Activated T-helper 1 cell treated with anti-CD3 and anti-CD28 coated beads, Interleukin-12 subunit alpha, Interleukin-12 subunit beta, Interleukin-2, Interleukin-4 antibody, amounts not matched to agents 30 ng/mL and 10 ng/mL and 1 ng/mL, durations not matched to agents 14 hours and 24 hours and 36 hours (primary cell): ENCODE data around the gene CBFA2T3. TPM values are rescaled to one million over a fixed set of nuclear protein-coding genes. Genes with fewer than 3 reads are reported as not detected.

Experiments
- DNase-seq: peaks from one replicate; pipeline ENCODE4 v3.0.0; 2021; ENCODE audit warnings: low spot score
- H3K27ac Mint-ChIP-seq: one replicate; pipeline ENCODE4 v1.8.0; 2021; ENCODE audit warnings: mild to moderate bottlenecking, mixed read lengths
- H3K27me3 Mint-ChIP-seq: one replicate; pipeline ENCODE4 v1.8.0; 2022; ENCODE audit warnings: mild to moderate bottlenecking, moderate library complexity, mixed read lengths; ENCODE audit not compliant: insufficient read depth
- H3K36me3 Mint-ChIP-seq: one replicate; pipeline ENCODE4 v1.8.0; 2021; ENCODE audit warnings: low read depth, mixed read lengths
- H3K4me1 Mint-ChIP-seq: one replicate; pipeline ENCODE4 v1.8.0; 2021; ENCODE audit warnings: low read depth, mixed read lengths
- H3K4me3 Mint-ChIP-seq: one replicate; pipeline ENCODE4 v1.8.0; 2021; ENCODE audit warnings: mild to moderate bottlenecking, moderate library complexity, mixed read lengths
- H3K9me3 Mint-ChIP-seq: one replicate; pipeline ENCODE4 v1.8.0; 2021; ENCODE audit warnings: mixed read lengths
- intact Hi-C: fragments of 100-400 bp; cut with micrococcal nuclease; formaldehyde crosslinking; loops from one replicate; pipeline ENCODE4 v1.15.1; 2024
- total RNA-seq: library from RNA; stranded (reverse); gene quantifications from 2 replicates; pipeline ENCODE4 v1.2.3, GENCODE V29; 2022

CBFA2T3 gene
- total RNA-seq, 1 donor from 2014 or later: not detected

DNA sequence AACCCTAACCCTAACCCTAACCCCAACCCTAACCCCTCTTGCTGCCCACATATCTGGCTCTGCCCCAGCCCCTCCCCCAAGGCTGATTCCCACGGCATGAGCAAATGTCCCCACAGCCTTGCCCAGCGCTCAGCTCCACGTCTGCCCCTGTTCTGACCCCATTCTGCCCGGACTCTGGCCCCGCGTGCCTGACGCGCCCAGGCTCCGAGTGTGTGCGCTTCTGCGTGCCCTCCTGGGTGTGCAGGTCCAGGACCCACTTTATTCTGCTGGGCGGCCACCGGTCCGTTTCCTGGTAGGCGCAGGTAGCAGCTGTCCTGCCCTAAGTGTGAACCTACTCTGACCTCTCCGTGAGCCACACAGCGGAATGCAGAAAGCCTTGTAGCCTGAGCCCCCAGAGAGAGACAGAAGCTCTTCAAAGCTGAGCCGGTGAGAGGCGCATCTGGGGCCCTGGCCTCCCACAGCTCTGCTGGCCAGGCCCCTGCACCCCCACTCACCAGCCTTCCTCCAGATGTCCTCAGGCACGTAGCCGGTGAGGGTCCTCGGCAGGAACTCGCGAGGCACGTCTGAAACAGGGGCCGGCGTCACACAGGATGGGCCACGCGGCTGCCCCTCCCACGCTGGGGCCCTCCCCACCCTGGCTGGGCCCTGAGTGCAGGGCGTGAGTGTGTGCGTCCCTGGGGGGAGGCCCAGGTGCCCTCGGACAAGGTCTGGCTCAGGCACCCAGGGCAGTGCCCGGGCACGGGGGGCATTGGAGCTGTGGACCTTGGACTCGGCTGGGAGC is 96.6 kb downstream of the CBFA2T3 start:
- no peak overlapping the region for H3K4me3 Mint-ChIP-seq
- H3K27ac Mint-ChIP-seq: no peak overlapping the region
- no peaks in the 10 kb centered on the region for H3K9me3 Mint-ChIP-seq
- H3K36me3 Mint-ChIP-seq: no peaks in the 10 kb centered on the region
- H3K27me3 Mint-ChIP-seq: no peaks in the 10 kb centered on the region
- no peak for DNase-seq
- H3K4me1 Mint-ChIP-seq: peaks cover 6% of the 10 kb centered on the region
- intact Hi-C loops: no loop called here

DNA sequence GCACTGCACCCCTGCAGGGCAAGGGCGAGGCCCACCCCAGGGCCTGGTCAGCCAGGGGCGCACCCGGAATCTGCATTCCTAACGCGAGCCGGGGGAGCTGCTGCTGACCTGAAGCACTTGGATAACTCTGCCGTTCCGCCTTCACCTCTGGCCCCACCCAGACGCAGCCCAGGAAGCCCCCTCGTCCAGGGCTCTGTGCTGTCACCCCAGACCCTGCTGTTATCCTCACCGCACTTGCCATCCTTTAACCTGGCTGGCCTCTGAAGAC is 97.3 kb downstream of the CBFA2T3 start:
- no peaks in the 10 kb centered on the region for H3K9me3 Mint-ChIP-seq
- H3K27ac Mint-ChIP-seq: no peak overlapping the region
- no peak overlapping the region for H3K4me3 Mint-ChIP-seq
- H3K36me3 Mint-ChIP-seq: no peaks in the 10 kb centered on the region
- no peak for DNase-seq
- H3K4me1 Mint-ChIP-seq: peaks cover 6% of the 10 kb centered on the region
- intact Hi-C loops: no loop called here
- H3K27me3 Mint-ChIP-seq: no peaks in the 10 kb centered on the region

DNA sequence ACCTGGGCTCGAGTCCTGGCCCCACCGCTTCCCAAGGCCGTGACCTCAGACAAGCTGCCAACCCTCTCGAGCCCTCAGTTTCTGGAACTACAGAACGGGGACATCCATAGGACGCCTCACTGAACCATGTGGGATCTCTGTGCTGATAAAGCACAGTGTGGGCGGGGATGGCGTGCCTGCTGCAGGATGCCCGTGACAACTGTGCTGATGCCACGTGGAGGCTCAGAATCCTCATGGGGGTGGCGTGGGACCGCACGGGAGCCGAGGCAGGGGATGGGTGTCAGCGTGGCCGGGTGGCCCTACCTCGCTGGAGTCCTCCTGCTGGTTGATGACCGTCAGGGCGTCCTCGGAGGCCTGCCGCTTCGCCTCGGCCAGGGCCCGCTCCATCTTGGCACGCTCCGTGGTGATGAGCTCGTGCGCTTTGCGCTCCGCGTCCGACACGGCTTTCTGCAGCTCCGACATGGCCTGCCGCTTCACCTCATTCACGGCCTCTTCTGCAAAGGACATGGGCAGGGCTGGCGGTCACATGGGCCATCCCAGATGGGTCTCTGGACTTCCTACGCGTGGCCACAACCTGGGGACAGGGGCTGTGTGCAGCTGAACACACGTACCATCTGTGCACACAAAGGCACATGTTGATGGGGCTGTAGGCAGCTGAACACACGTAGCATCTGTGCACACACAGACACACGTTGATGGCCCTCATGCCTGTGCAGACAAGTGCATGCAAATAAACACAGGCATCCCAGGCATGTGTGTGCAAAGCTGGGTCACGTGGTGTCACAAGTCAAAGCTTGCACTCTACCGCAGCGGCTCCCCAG is 97.8 kb downstream of the CBFA2T3 start:
- peaks cover 6% of the 10 kb centered on the region for H3K4me1 Mint-ChIP-seq
- intact Hi-C loops: no loop called here
- H3K36me3 Mint-ChIP-seq: no peaks in the 10 kb centered on the region
- no peak overlapping the region for H3K27ac Mint-ChIP-seq
- no peak for DNase-seq
- no peak overlapping the region for H3K4me3 Mint-ChIP-seq
- no peaks in the 10 kb centered on the region for H3K27me3 Mint-ChIP-seq
- no peaks in the 10 kb centered on the region for H3K9me3 Mint-ChIP-seq

DNA sequence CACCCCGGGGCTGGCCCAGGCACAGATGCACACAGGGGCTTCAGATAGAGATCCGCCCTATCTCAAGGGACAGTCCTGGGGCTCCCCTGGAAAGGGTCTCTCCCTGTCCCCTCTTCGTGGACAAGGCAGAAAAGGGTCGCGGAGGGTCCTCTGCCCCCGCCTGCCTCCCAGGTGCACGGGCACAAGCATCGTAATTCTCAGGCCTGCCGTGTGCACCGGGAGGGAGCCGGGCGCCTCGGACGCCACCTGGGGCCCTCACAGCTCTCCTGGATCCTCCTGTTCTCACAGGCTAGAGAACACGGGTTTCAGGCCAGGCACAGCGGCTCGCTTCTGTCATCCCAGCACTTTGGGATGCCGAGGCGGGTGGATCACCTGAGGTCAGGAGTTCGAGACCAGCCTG is 98.7 kb downstream of the CBFA2T3 start:
- intact Hi-C loops: no loop called here
- no peak overlapping the region for H3K4me3 Mint-ChIP-seq

DNA sequence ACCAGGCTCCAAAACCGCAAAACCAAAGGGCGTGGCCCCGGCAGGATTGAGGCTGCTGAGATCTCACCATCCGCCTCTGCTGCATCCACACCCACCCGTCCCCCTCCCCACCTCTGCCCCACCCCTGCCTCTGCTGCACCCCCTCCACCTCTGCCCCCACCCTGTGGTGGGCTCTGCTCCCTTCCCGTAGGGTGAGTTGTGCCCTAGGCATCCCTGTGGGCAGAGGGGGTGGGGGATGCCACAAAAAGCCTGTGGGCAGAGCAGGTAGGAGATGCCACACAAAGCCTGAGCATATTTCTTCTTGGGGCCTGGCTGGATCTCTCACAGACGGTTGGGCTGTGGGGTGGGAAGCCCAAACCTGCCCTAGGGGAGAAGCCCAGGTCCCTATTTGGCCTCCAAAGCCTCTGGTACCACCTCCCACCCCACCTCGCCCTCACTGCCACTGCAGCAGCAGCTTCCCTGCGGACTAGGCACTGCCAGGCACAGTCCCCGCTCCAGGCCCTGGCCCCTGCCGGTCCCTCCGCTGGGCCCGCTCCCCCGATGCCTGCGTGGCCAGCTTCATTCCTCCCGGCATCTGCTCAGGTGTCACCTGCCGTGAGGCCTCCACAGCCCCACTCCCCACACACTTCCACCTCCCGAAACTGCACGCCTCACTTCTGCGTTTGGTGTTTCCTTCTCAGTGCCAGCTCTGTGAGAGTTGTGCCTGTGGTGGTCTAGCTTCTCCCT is 99.3 kb downstream of the CBFA2T3 start:
- intact Hi-C loops: no loop called here
- no peaks in the 10 kb centered on the region for H3K27me3 Mint-ChIP-seq
- peaks cover 6% of the 10 kb centered on the region for H3K4me1 Mint-ChIP-seq
- no peak overlapping the region for H3K4me3 Mint-ChIP-seq
- H3K9me3 Mint-ChIP-seq: no peaks in the 10 kb centered on the region
- DNase-seq: no peak
- no peak overlapping the region for H3K27ac Mint-ChIP-seq
- H3K36me3 Mint-ChIP-seq: no peaks in the 10 kb centered on the region

More for the DNA sequence above, 98.7 kb downstream of the CBFA2T3 start:
- H3K27me3 Mint-ChIP-seq: no peaks in the 10 kb centered on the region
- no peaks in the 10 kb centered on the region for H3K9me3 Mint-ChIP-seq
- H3K27ac Mint-ChIP-seq: no peak overlapping the region
- DNase-seq: no peak
- H3K4me1 Mint-ChIP-seq: peaks cover 6% of the 10 kb centered on the region
- no peaks in the 10 kb centered on the region for H3K36me3 Mint-ChIP-seq

DNA sequence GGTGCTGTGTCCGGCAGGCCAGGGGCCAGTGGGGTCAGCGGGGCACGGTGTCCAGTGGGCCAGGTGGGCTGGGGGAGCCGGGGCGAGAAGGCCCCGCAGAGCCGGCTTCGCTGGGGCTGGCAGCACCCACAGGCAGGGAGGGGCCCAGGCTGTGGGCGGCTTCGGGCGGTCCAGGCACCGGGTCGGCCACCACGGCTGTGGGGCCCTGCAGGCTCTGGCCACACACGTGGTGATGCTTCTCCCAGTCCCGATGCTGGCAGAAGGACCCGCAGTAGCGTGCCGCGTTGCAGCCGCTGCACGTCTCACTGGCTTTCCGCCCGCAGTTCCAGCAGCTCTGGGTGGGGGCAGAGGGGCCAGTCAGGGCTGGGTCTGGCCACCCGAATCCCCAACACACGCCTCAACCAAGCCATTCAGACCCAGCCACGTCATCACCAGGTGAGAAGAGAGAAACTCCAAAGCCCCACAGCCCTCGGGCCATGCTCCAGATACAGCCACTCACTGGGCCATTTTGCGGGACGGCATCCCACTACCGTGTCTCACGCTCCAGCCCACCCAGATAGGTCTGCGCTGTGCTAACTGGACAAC is 100.0 kb downstream of the CBFA2T3 start:
- intact Hi-C loops: no loop called here
- no peaks in the 10 kb centered on the region for H3K36me3 Mint-ChIP-seq
- no peaks in the 10 kb centered on the region for H3K9me3 Mint-ChIP-seq
- H3K27me3 Mint-ChIP-seq: no peaks in the 10 kb centered on the region
- DNase-seq: no peak
- H3K27ac Mint-ChIP-seq: no peak overlapping the region
- H3K4me1 Mint-ChIP-seq: peaks cover under 1% of the 10 kb centered on the region
- no peak overlapping the region for H3K4me3 Mint-ChIP-seq

DNA sequence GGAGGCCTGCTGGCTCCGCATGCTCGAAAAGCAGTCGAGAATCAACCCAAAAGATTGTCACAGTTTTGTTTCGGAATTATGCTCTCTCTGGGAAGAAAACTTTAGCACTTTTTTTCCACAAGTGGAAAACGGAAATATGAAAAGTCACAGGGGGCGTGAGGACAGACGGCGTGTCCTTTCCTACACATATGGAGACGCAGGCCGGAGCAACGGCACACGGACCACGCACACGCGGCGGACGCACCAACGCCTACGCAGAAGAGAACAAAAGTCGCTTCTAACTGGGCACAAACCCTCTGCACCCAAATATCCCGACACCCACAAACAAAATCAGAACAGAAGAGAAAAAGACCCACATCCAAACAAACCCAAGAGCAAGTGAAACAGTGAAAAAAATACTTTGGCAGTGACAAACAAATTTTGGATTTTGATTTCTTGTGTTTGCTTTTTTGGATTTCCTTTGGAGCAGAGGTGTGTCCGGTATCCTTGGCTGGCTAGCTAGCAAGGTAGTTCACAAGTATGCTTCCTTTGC is 101.2 kb downstream of the CBFA2T3 start:
- Mint-ChIP-seq H3K4me1 (no peaks in the 10 kb centered on the region), H3K9me3 (no peaks in the 10 kb centered on the region), H3K27me3 (no peaks in the 10 kb centered on the region), H3K4me3 (no peak overlapping the region), H3K36me3 (no peaks in the 10 kb centered on the region), H3K27ac (no peak overlapping the region)
- intact Hi-C loops: no loop called here
- DNase-seq: no peak

DNA sequence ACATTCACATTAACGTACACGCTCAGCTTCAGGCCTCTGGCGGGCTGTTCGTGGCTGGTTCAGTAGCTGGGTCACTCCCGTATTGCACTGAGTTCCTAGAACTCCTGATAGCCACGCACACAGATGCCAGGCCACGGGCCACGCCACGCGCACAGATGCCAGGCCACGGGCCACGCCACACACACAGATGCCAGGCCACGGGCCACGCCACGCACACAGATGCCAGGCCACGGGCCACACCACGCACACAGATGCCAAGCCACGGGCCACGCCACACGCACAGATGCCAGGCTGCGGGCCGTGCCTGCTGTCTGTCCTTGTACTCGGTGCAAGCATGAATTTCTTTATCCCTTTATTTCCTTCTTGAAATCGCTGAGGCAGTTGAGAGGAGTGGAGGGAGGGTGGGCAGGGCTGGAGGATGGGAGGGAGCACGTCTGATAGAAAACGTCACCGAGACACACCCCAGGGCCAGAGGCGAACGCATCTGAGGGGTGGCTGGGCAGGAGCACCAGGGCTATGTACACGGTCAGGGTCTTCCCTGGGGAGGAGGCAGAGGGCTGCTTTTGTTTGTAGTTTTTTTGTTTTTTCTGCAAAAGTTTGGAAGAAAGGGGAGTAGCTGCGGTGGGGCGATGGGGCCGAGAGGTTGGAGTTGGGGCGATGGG is 101.9 kb downstream of the CBFA2T3 start:
- Mint-ChIP-seq H3K36me3 (no peaks in the 10 kb centered on the region), H3K4me3 (no peak overlapping the region), H3K27ac (no peak overlapping the region), H3K27me3 (no peaks in the 10 kb centered on the region), H3K9me3 (no peaks in the 10 kb centered on the region), H3K4me1 (no peaks in the 10 kb centered on the region)
- no peak for DNase-seq
- intact Hi-C loops: no loop called here

DNA sequence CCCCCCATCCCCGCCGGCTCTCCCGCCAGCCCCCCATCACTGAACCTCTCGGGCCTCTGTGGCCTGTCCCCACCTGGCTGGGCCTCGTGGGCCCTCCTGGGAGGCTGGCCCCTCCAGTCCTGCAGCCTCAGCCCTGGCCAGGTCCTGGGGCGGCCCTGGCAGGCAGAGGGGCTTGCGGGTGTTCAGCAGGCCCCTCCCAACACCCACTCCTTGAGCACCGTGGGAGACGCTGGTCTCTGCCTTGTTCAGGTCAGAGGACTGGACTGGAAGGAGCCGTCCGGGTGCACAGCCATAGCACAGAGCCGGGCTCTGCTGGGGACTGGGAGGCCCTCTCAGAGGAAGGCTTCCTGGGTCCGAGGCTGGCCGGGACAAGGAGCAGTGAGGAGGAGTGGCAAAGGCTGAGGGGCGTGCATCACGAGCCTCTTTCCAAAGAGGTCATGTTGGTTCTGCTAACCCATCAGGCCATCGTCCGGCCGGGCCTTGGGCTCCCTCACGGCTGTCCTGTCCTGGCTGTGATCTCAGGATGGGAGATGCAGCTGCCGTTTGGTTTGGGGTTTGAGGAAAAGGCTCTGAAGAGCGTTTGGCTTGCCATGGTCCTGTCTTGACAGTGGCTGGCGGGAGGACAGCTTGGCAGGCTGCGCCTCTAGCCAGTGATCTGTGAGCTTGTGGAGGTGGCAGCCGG is 104.2 kb downstream of the CBFA2T3 start:
- no peak for DNase-seq
- Mint-ChIP-seq H3K4me1 (no peaks in the 10 kb centered on the region), H3K4me3 (no peak overlapping the region), H3K36me3 (no peaks in the 10 kb centered on the region), H3K27ac (no peak overlapping the region), H3K9me3 (no peaks in the 10 kb centered on the region), H3K27me3 (peaks cover 7% of the 10 kb centered on the region)
- intact Hi-C loops: no loop called here

DNA sequence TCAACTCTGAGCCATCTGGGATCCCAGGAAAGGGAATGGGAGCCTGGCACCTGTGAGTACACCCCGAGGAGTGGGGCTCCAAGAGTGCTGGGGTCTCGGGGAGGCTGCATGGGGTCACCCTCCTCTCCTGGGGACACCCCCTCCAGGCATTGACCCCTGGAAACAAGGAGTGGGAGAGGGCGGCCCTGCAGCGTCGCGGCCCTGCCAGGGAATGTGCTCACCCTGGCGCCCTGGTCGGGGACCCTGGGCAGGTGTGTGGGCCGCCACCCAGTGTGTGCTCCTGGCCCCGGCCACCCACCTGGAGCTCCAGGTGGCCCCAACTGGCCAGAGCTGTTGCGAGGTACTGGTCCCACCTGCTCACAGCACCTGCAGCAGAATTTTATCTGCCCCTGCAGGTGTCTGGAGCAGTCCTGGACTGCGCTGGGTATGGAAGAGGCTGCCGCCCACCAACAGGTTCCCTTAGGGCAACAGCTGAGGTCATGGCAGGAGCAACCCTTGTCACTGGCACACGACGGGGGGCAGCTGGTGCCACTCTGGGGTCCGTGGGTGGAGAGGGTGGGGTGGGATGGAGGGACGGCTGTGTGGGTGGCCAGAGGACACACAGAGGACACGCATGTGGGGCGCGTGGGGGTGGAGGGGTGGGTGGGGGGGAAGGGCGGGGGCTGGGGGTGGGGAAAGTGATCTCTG is 105.1 kb downstream of the CBFA2T3 start:
- intact Hi-C loops: no loop called here
- H3K27me3 Mint-ChIP-seq: peaks cover 7% of the 10 kb centered on the region
- H3K9me3 Mint-ChIP-seq: no peaks in the 10 kb centered on the region
- H3K36me3 Mint-ChIP-seq: no peaks in the 10 kb centered on the region
- no peaks in the 10 kb centered on the region for H3K4me1 Mint-ChIP-seq
- no peak overlapping the region for H3K27ac Mint-ChIP-seq
- DNase-seq: no peak
- no peak overlapping the region for H3K4me3 Mint-ChIP-seq

DNA sequence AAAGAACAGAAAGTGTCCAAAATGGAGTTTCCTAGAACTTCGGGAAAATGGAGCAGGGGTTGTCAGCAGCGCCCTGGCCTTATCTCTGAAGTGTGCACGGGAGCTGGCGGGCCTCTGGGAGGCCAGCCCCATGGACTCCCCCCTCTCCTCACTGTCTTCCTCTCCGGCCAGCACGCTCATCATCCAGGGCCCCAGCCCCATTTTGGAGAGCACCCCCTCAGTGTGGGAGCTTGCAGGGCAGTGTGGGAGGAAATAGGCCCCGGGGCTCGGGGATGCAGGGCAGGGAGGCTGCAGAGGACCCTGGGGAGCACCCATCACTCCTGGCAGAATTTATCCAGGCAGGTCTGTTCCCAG is 105.7 kb downstream of the CBFA2T3 start:
- no peak for DNase-seq
- peaks cover 7% of the 10 kb centered on the region for H3K27me3 Mint-ChIP-seq
- no peak overlapping the region for H3K27ac Mint-ChIP-seq
- H3K4me1 Mint-ChIP-seq: no peaks in the 10 kb centered on the region
- intact Hi-C loops: no loop called here
- no peaks in the 10 kb centered on the region for H3K9me3 Mint-ChIP-seq
- no peaks in the 10 kb centered on the region for H3K36me3 Mint-ChIP-seq
- no peak overlapping the region for H3K4me3 Mint-ChIP-seq
